Heart left ventricle (tissue), 13 donors: ENCODE measurements around the gene LMTK3.

Experiments used
- CTCF ChIP-seq, 12 donors: fragments of 200-600 bp; sonication (generic) in 4 of 12; IDR thresholded peaks; one replicate each; pipeline versions ENCODE4 v1.5.0 to v1.8.0; 2018 to 2022; ENCODE audit warnings: antibody characterized with exemption in 12 of 12, mild to moderate bottlenecking in 5 of 12
- POLR2A ChIP-seq, 2 donors: fragments of 450-650 bp; IDR thresholded peaks; one replicate each; pipeline ENCODE4 v1.6.1; 2017; ENCODE audit warnings: antibody characterized with exemption in 2 of 2, mild to moderate bottlenecking in 2 of 2, moderate library complexity in 2 of 2
- donor health status: ischemic (EF 13 %, LVEDD 7.1; RV severe dilation, severe dysfunction).
- donor health status: DM: no; HTN: yes; CAD: no.
- donor health status: DM: no; HTN: no; CAD: no.
- donor health status: ischemic (EF 25% LVEDD 6.9; RV normal size, moderate dysfunction).
- donor health status: ischemic (EF 25% LVEDD 5.7; RV mildly dilated, moderate dysfunction).
- donor health status: ischemic (EF 35%, LVEDD 5.7; RV mildly dilated, moderate dysfunction).
- donor health status: nonischemic (EF 11% LVEDD 7.7; RV severe dilation, severe dysfunction).
- donor health status: DM: yes; HTN: yes; CAD: no.
- donor health status: PGD.
- donor health status: ischemic (EF 29% LVEDD 5.4; RV normal size, mild dysfunction).
- donor health status: nonischemic (EF 23%, LVEDD 6.1; RV moderate dilation, normal function).

- no peak for TF ChIP-seq CTCF (IDR thresholded peaks at IDR 0.05)
- TF ChIP-seq POLR2A (IDR thresholded peaks at IDR 0.05), result no peak
Observed at GRCh38 chr19:48444936-48445200, 66.8 kb downstream of the LMTK3 start.
